ENCODE measurements around the gene HYAL1.

HYAL1 gene

GRCh38 chr3:50251220-50251619, 52.2 kb downstream of the HYAL1 start:
- Histone ChIP-seq H3K27ac (ENCODE audit: low read length, poor library complexity, severe bottlenecking) (no peak overlapping the region), H4K8ac (ENCODE audit: low read length) (no peak overlapping the region), H2BK12ac (ENCODE audit: low read length in 2 of 2) (peak overlapping the region in 1 of 2 experiments; percentile 17), H3K27me3 (ENCODE audit: control insufficient read depth in 1 of 2, insufficient read depth in 1 of 2, low read length in 2 of 2) (no peaks in the 10 kb centered on the region), H2AFZ (ENCODE audit: low read depth, low read length) (no peak overlapping the region), H3K23ac (ENCODE audit: low read length in 2 of 2) (no peak overlapping the region), H3K9me3 (ENCODE audit: control insufficient read depth, low read length) (no peaks in the 10 kb centered on the region), H2AK5ac (ENCODE audit: low read length, severe bottlenecking) (no peak overlapping the region), H3K4ac (ENCODE audit: low read depth in 1 of 2, low read length in 2 of 2) (no peak overlapping the region), H3K79me1 (replicated peaks; ENCODE audit: low read length, poor library complexity, severe bottlenecking) (peaks cover 4% of the 10 kb centered on the region), H3K18ac (ENCODE audit: low read depth in 1 of 2, low read length in 2 of 2) (peak overlapping the region in 1 of 2 experiments; percentile 13), H2BK5ac (ENCODE audit: low read depth, low read length, poor library complexity, severe bottlenecking) (no peak overlapping the region), H2BK15ac (ENCODE audit: low read depth, poor library complexity, severe bottlenecking) (no peak overlapping the region), H3K4me1 (ENCODE audit: control insufficient read depth, insufficient read depth, low read depth, low read length) (peaks cover 70% of the 10 kb centered on the region), H4K91ac (ENCODE audit: low read length) (no peak overlapping the region), H3K4me3 (ENCODE audit: insufficient read depth in 1 of 2, low read depth in 1 of 2, low read length in 2 of 2) (no peak overlapping the region), H2BK120ac (ENCODE audit: low read depth, low read length) (no peak overlapping the region), H3K9ac (ENCODE audit: low read length) (peak overlapping the region; percentile 34), H3K36me3 (ENCODE audit: control insufficient read depth in 1 of 2, insufficient read depth in 2 of 2, low read depth in 1 of 2, low read length in 2 of 2) (peaks cover 50 to 82% of the 10 kb centered on the region in 2 experiments), H3K14ac (ENCODE audit: low read length in 2 of 2) (peak overlapping the region in 1 of 2 experiments; percentile 53), H3K4me2 (ENCODE audit: low read length, poor library complexity, severe bottlenecking) (no peak overlapping the region)
- DNase-seq: peak; percentile 63
- 71% methylated on average over 8 of the region's 8 CpGs for WGBS

GRCh38 chr3:50250514-50250913, 52.9 kb downstream of the HYAL1 start:
- no peak for DNase-seq
- Histone ChIP-seq H4K8ac (ENCODE audit: low read length) (no peak overlapping the region), H3K79me1 (replicated peaks; ENCODE audit: low read length, poor library complexity, severe bottlenecking) (peaks cover 2% of the 10 kb centered on the region), H2AFZ (ENCODE audit: low read depth, low read length) (no peak overlapping the region), H3K14ac (ENCODE audit: low read length in 2 of 2) (no peak overlapping the region), H3K27ac (ENCODE audit: low read length, poor library complexity, severe bottlenecking) (no peak overlapping the region), H3K4me1 (ENCODE audit: control insufficient read depth, insufficient read depth, low read depth, low read length) (peaks cover 75% of the 10 kb centered on the region), H3K27me3 (ENCODE audit: control insufficient read depth in 1 of 2, insufficient read depth in 1 of 2, low read length in 2 of 2) (no peaks in the 10 kb centered on the region), H3K9ac (ENCODE audit: low read length) (peak overlapping the region; percentile 50), H2BK12ac (ENCODE audit: low read length in 2 of 2) (peak overlapping the region in 1 of 2 experiments; percentile 19), H3K4me2 (ENCODE audit: low read length, poor library complexity, severe bottlenecking) (no peak overlapping the region), H3K18ac (ENCODE audit: low read depth in 1 of 2, low read length in 2 of 2) (peak overlapping the region in 1 of 2 experiments; percentile 13), H2BK15ac (ENCODE audit: low read depth, poor library complexity, severe bottlenecking) (no peak overlapping the region), H4K91ac (ENCODE audit: low read length) (no peak overlapping the region), H3K4ac (ENCODE audit: low read depth in 1 of 2, low read length in 2 of 2) (no peak overlapping the region), H2BK120ac (ENCODE audit: low read depth, low read length) (no peak overlapping the region), H2AK5ac (ENCODE audit: low read length, severe bottlenecking) (no peak overlapping the region), H3K23ac (ENCODE audit: low read length in 2 of 2) (no peak overlapping the region), H3K4me3 (ENCODE audit: insufficient read depth in 1 of 2, low read depth in 1 of 2, low read length in 2 of 2) (no peak overlapping the region), H2BK5ac (ENCODE audit: low read depth, low read length, poor library complexity, severe bottlenecking) (no peak overlapping the region), H3K9me3 (ENCODE audit: control insufficient read depth, low read length) (no peaks in the 10 kb centered on the region), H3K36me3 (ENCODE audit: control insufficient read depth in 1 of 2, insufficient read depth in 2 of 2, low read depth in 1 of 2, low read length in 2 of 2) (peaks cover 48 to 80% of the 10 kb centered on the region in 2 experiments)
- 100% methylated on average over 1 of the region's 4 CpGs for WGBS
